ENCODE data around the gene CFAP61.

Gene CFAP61

DNA sequence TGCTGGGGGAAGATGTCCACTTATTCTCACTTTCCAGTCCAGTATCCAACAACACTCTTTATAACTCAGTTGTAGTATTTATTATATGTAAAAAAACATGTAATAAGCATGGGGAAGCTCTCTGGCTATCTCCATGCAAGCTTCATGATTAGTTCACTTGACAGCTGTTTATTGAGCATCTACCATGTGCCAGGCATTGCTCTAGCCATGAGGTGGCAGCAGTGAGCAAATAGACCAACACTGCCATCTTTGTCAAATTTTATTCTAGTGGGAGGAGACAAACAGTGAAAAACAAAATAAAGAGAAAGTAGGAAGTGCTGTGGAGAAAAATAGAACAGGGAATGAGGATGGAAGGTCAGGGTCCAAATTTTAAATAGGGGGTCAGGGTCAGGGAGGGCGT is 131.8 kb downstream of the CFAP61 start:
- no peak for DNase-seq

DNA sequence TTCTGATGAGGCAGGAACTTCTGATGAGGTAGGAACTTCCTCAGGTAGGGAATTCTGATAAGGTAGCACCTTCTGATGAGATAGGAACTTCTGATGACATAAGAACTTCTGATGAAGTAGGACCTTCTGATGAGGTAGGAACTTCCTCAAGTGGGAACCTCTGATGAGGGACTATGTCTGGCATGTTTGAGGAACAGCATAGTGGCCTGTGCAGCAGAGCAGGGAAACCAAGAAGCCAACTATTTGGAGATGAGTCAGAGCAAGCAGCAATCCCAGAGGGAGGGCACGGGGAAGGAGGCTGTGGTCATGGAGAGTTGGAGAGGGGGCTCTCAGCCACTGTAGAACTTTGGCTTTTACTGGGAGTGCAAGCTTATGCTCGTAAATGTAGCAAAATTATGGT is 132.4 kb downstream of the CFAP61 start:
- no peak for DNase-seq

DNA sequence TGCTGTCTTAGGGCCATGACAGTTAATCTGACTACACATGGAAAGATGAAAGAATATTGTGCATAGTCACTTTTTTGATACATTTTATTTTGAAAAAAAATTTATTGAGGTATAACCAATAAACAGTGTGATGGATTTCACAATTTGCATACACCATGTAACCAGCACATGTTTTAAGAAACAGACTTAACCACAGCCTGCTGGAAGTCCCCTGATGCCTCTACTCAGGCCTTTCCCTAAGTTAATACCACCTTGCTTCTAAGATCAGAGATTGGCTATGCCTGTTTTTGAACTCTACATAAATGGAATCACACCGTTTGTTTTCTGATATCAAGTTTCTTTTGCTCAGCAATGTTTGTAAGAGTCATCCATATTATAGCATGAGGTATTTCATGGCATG is 136.3 kb downstream of the CFAP61 start:
- no peak for DNase-seq

DNA sequence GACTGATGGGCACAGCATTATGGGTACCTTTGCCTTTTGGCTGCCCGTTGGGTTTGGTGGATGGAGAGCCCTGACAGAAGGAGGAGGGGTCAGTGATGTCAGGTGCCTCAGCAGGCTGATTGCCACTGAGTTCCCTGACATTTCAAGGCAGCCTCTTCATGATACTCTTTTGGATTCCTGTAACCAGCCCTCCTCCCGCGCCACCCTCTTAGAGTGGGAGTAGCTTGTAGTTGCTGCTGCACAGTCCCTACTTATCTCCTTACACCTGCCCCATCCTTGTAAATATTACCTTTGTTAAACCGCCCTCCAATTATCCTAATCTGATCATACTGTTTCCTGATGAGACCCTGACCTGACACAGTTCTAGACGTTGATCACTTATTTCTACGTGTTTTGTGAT is 140.0 kb downstream of the CFAP61 start:
- DNase-seq = no peak

DNA sequence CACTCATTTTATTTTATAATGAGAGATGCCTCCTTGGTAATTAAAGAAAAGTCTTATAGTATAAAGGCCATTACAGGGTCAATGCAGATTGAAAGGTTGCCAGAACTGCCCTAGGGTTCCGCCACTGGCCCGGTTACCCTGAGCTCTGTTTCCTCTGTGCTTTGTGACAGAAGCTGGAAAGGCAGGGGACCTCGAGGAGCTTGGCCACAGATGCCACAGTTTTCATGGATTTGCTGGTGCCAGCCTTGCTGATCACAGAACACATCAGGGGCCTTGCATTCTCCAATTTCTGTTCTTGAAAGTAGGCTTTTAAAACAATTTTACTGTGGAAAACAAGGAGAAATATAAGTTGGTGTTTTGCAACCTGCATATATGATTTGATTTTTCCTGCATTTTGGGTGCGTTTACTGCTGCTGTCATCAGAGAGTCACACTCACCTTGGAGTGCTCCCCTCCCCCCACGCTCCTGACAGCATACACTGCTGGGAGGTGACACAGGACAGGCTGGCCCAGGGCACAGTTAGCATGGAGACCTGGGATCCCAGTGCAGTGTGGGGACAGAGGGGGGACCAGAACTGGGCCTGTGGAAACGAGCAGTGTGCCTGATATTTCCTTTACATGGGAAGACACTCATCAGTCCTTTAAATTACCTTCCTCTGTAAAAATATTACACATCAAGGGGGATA is 142.8 kb downstream of the CFAP61 start:
- DNase-seq = no peak

DNA sequence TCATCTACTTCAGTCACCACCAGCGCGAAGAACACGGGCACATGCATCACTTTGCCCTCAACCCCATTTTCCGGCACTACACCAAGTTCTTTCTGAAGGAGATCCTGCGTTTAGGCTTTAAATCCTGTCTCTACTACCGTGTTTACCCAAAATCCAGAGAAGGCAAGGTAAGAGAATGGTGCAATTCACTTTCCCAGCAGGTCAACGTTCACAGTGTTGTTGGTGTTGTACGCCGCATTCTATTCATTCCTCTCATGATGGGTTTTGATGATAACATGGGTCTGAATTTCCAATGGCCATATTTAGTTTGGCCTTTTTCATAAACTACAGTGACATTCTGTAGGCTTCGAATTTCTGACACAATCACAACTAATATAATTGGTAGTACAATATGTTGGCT is 144.3 kb downstream of the CFAP61 start:
- no peak for DNase-seq

DNA sequence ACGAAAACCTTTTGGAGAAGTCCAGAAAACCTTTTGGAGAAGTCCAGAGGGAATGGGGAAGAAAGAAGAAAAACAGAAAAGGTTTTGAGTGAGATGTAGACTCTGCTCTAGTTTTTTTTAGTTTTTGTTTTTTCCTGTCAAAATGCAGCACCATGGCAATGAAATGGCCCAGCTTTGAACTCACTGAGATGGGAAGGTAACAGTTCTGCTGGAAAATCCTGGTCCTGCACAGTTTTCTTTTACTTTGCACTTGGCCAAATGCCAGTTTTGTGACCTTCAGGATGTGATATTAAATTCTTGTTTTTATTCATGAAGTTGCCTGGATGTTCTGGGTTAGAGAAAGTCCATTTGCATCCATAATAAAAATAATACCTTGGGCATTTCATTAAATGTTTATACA is 145.7 kb downstream of the CFAP61 start:
- no peak for DNase-seq

DNA sequence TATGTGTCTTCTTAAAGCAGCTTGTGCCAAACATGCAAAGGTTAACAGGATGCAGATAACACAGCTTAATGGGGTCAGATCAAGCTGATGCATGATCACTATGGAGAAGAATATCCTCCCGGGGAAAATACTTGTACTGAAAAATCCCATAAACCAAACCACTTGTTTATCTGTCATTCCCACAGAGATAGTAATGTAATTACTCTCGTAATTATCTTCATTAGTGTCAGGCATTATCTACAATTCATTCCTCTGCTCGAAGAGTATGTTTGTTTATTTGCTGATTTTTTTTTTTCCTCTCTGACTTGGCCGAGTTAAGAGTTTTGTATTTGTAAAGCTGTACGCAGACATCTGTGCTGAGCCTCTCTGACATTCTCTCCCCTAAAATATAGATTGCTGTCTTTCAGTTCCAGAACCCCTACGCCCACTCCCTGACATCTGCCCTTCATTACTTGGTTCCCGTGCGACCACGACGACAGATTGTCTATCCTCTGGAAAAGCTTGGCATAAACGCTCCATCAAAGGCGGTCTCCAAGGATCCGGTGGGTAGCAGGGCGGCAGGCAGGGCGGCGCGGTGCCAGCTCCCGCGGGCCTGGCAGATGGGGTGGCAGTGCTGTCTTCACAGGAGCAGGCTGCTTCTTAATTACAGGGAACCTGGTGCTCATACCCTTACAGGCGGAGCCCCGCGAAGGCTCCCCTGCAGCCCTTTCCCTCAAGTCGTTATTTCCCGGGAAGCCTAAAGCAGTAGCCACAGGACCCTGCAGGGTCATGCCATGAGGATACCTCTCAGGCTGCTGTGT is 147.2 kb downstream of the CFAP61 start:
- no peak for DNase-seq

DNA sequence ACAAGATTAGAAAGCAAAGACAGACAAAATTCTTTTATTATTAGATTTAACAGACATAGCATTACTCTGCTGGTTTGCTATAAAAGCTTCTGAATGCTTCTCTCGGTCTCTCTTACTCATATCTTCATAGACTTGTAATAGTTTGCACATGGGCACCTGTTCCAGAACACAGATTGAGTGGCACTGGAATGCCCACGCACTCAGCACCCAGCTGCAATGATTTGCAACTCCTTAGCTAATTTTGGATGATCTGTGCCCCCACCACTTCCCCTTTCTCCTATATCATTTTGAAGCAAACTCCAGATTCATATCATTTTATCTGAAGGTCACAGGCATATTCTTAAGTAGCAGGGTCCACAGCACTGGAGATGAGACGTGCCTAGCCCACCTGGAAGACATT is 148.8 kb downstream of the CFAP61 start:
- DNase-seq = no peak

DNA sequence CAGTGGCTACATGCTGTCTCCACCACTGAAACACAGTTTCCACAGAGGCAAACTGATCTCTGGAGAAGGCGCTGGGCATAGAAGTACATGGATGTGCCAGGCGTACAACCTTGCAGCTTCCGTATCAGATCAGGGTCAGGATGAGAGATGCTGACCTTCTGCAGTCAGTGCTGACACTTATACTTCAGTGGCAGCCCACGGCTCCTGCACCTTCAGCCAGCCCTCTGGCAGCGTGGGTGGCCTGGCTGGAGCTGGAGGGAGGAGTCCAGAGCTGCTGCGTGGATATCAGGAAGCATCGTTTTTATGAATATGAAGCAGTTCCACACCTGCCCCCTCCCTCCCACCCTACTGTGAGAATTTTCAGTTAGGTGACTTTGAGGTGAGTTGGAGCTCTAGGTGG is 149.3 kb downstream of the CFAP61 start:
- DNase-seq = no peak

DNA sequence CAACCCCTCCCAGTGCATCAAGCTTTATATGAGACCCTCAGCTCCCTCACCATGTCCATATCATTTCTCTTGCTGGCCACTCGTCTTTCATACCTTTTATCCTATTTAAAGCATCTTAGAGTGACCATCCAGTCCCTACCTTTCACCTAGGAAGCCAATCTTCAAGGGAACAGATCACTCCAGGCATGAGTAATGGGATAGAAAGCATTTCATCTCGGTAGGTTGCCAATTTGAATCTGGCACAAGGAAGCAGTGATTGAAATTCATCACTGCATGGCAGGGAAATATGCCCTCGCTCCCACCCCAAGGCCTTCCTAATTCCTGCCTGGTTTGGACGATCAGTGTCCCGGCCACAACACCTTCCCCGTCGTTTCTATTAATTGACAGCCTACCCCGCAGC is 150.4 kb downstream of the CFAP61 start:
- no peak for DNase-seq

DNA sequence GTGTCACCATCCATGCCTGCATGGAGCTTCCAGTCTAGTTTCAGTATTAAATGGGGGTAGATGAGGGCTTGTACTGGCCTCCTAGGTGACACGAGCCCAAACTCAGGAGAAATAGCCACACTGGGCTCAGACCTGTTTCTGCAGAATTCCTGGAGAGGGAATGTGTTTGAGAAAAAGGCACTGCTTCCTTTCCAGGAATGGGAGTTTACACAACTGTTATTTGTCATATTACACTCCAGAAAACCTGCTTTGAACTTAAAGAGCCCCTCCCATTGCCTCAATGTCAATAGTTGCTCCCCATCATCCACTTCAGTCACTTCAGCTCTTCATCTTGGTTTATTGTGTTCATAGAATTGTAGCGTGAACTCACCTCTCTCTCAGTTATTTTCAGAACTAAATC is 151.5 kb downstream of the CFAP61 start:
- DNase-seq = no peak

DNA sequence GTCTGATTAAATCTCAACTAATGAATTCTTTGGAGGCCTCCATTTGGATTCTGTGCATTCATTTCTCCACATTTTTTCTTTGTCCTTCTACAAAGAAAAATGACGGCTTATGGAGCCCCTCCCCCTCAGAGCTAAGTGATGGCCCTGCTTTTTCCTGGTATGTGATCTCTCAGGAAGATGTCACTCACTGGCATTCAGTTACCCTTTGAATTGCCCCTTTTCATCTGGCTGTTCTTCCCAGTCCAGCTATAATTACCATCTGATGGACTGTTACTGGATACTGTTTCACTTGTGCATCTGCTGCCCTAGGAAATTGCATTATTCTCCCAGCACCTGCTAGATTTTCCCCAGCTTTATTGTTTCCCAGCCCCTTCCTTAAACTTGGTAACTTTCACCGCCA is 151.9 kb downstream of the CFAP61 start:
- DNase-seq = no peak

DNA sequence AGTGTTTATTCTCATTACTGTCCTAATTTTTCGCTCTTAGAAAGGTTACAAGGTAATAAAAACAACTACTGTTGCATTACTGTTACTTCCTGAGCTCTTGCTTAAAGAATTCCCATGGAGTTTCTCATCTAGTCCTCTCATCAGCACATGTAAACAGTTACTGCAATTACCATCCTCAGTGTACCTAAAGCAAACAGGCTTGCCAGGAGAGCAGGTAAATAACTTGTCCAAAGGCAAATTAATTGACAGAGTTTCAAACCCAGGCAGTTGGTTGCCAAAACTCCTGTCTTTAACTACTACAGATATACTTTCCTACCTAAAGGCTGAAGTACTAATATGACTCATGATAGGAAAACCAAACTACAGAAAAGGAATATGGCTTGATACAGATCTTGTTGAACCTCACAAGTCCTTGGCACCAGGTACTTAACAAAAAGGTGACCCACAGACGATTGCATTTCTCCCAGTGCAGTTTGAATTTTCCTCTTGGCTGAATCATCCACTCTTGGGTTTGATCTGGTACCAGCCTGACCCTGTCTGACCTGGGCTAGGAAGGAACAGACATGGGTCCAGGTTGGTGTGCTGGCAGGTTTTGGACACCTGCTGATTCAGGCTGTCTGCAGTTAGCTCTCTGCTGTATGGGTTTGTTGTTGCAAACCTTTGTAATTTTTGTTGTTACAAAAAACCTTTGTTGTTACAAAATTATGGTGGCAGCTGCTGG is 153.0 kb downstream of the CFAP61 start:
- no peak for DNase-seq

DNA sequence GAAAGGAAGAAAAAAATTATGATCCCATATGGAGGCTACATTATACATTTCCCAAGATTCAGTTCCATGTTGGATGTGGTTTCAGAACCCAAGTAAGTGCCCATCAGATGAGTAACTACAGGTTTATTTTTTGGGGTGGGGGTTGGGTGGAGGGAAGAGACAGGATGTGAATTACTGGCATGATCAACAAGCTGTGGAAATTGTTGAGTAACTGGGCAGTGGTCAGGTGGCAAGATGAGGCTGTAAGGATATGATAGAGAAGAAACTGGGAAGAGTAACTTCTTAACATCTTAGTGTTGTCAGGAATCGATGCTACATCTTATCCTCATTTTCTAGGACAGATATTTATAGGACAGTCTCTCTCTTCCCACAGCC is 153.5 kb downstream of the CFAP61 start:
- DNase-seq = no peak

DNA sequence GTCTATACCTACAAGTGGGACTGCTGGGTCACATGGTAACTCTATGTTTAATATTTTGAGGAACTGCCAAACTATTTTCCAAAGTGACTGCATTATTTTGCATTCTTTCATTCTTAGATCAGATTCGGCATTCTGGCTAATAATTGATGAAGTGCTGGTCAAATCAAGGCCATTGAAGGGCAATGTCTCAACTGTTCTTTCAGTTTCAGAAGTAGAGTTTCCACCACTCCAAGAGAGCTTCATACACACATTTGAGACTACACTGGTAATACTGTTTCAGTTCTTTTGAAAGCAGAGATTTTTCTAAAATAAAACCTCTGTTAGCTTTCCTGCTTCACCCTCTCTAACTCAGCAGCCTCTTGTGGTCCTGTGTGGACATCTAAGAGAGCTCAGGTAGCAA is 154.5 kb downstream of the CFAP61 start:
- DNase-seq = no peak

DNA sequence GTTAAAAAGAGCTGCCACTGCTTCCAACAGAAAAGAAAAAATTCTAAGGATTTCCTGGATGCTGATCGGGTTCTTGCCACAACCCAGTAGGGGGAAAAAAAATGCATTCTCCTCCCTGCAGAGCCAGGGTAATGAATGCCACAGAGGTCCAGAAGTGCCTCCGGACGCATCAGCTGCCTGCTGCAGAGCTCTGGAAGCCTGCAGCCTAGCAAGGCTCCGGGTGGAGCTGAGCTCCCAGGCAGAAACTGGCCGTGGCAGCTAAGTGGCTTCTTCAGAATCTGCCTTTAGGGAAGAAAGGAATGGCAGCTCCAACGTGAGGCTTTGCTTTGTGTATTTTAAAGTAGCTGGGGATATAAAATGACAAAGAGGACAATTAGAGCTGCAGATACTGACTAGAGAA is 155.0 kb downstream of the CFAP61 start:
- DNase-seq = no peak

DNA sequence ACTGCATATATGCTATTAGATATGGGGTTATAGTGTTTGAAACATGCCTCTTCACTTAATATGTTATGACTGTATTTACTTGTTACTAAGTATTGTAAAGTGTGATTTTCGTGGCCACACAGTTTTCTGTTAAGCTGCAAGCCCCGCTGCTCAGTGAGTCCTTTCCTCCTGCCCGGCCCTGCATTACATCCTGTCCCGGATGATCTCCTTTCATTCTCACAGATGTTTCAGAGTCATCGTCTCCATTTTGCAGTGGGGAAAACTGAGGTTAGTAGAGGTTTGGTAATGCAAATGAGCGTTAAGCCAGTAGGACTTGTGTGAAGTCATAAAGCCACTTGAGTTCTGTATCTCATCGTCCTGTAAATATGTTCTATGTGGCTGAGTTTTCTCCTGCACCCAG is 155.5 kb downstream of the CFAP61 start:
- no peak for DNase-seq

DNA sequence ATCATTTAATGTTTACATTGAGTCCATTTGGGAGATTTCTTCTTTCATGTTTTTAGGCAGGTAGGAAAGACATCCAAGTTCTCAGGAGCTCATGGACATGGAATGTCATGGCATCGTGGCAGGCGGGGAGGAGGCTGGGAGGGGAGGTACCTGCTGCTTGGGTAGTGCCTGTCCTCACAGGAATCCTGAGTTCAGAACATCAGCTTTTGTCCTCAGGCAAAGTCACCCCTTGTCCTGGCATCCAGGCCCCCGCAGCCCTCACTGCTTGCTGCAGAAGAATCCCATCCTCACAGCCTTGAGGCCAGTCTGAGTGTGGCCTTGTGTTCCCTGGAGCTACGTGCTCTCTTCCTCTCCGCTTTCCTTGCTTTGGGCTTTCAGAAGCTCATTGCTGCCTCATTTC is 157.4 kb downstream of the CFAP61 start:
- DNase-seq = no peak

DNA sequence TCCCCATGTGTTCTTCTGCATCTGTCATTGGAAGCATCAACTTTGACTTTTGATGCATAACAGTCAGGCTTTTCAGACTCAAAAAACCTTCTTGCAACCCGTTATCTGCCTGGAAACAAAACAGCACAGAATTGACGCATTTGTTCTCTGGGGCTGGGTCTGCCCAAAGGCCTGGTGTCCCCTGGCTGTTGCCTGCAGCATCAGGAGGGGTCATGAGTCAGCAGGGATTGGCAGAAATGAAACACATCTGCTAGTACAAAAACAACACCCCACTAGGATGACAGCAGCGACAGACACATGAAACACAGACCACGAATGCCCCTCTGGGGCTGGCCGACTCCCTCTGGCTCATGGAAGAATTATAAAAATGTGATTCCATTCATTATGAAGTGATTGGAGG is 158.0 kb downstream of the CFAP61 start:
- no peak for DNase-seq

DNA sequence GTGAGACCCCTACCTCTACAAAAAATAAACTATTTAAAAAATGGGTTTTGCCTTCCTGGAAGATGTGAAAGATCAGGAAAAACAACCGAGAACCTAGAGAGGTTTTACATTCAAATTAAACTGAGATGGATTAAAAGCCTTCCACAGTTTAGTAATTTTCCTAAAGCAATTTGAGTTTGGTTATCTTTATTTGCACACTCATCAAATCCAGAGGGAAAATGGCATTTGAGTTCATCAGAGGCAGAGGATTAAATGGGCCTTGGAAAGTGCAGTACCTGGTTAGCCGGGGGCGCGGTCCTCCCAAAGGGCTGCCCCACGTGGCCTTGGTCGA is 158.6 kb downstream of the CFAP61 start:
- DNase-seq = no peak

DNA sequence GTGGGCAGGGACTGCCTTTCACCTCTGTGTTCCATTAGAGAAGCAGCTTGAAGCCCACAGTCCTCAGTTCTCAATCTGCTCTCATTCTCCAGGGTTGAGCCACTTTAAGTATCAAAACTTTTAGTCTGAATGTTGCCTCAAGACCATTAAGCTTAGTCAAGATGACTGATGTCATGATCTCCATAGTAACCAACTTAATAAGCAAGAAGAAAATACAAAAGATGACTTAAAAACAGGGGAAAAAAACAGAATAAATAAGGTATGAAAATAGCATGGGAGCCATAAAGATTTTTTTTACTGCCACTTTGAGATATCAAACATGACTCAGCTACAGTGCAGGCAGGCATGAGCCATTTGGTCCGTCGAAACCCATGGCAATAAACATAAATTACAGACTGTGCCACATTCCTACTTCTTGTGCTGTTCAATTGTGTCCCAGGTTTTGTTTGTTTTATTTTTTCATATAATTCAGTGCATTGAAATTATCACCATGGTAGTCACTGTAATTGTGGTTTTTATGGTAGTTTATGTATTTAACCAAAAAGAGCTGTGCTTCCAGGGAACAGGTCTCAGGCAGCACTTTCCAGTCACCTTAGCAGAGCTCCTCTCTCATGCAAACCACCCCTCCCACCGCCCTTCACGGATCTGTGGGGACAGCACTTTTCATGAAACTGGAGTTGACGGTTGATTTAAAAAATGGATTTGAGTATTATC is 159.1 kb downstream of the CFAP61 start:
- no peak for DNase-seq

DNA sequence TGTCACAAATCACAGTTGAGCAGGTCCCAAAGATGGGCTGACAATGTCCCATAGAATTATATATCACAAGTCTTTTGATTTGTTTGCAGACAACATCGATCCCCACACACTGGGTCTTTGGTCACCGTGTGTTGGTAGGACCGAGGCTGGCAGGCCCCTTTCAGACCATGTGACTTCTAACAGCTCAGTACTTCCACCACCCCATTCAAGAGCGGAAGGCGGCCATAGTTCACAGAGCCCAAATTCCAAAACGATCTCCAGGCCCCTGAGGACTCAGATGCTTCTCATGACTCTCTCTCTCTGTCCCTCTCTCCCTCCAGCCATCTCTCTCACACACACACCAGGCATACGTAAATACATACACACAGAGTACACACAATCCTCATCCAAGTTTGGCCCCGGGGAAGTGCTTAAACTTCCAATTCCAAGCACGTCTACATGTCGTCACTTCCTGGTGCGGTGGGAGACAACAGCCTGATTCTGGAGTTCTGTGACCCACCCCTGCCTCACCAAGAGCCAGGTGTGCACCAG is 159.7 kb downstream of the CFAP61 start:
- no peak for DNase-seq
